ENCODE results near the gene NUP188. TPM values are rescaled to one million over a fixed set of nuclear protein-coding genes. Genes with fewer than 3 reads are reported as not detected.

NUP188 gene
- total and polyA plus RNA-seq, 2 donors (not counting 3 experiments of a cell fraction or from before 2014, with no cell fraction given) = 62.7 to 66.2 TPM

GRCh38 chr9:129010267-129010975 is 62.9 kb downstream of the NUP188 start:
- Histone ChIP-seq H3K36me3 (ENCODE audit: control insufficient read depth in 2 of 2, extremely low read depth in 1 of 2, insufficient read depth in 2 of 2, low read length in 2 of 2) (peaks cover 3 to 35% of the 10 kb centered on the region in 2 experiments), H3K9ac (replicated peaks; ENCODE audit: extremely low read depth, insufficient read depth, low read length) (no peak overlapping the region), H3K27ac (ENCODE audit: insufficient read depth, low read depth, low read length) (no peak overlapping the region), H3K9me3 (replicated peaks; ENCODE audit: control insufficient read depth, insufficient read depth, low read length) (no peaks in the 10 kb centered on the region), H2AFZ (ENCODE audit: low read depth, low read length) (no peak overlapping the region), H3K9me1 (replicated peaks; ENCODE audit: control insufficient read depth, extremely low read depth, insufficient read depth, low read length) (no peaks in the 10 kb centered on the region), H3K79me2 (ENCODE audit: control insufficient read depth, insufficient read depth, low read length) (no peaks in the 10 kb centered on the region), H3K4me2 (ENCODE audit: insufficient read depth, low read length) (no peak overlapping the region), H3K27me3 (ENCODE audit: control insufficient read depth in 2 of 2, insufficient read depth in 2 of 2, low read length in 2 of 2) (no peaks in the 10 kb centered on the region), H3K4me3 (replicated peaks in 1 of 3; ENCODE audit: insufficient read depth in 1 of 3, low read depth in 1 of 3, low read length in 3 of 3) (no peak overlapping the region), H3K4me1 (ENCODE audit: control insufficient read depth, extremely low read depth, insufficient read depth, low read length) (no peaks in the 10 kb centered on the region), H4K20me1 (replicated peaks; ENCODE audit: control insufficient read depth, extremely low read depth, insufficient read depth, low read length) (no peaks in the 10 kb centered on the region)
- ChIA-PET POLR2A (no interaction called here), CTCF (interaction anchor here (0.9 kb wide), 1 partner anchor 9 kb away, joined by 4 read pairs; no protein-coding TSS in a partner anchor)
- dilution Hi-C loops (cut with MboI; ENCODE audit: extremely low pct_ligation_motif_present, low sequenced_read_pairs) = no loop called here
- intact Hi-C loops (cut with micrococcal nuclease) = no loop called here
- DNase-seq (ENCODE audit: low read depth, low spot score) (no peak), FAIRE-seq (no peak)
- TF ChIP-seq JUN (IDR thresholded peaks at IDR 0.05; ENCODE audit: borderline replicate concordance, insufficient read depth, insufficient read length, low read depth) (no peak), MYC (IDR thresholded peaks at IDR 0.05; ENCODE audit: low read depth, low read length) (no peak), POLR2A (IDR thresholded peaks at IDR 0.05; ENCODE audit: low read depth, low read length) (no peak), GATA2 (IDR thresholded peaks at IDR 0.05; ENCODE audit: insufficient read depth, insufficient read length, low read depth, low read length) (no peak), EZH2 (IDR thresholded peaks at IDR 0.05; ENCODE audit: borderline replicate concordance, low read depth, low read length, severe bottlenecking) (no peak), CTCF (IDR thresholded peaks at IDR 0.05; ENCODE audit: extremely low read depth in 1 of 2, insufficient read depth in 1 of 2, low read depth in 1 of 2, low read length in 2 of 2) (no peak), MAX (IDR thresholded peaks at IDR 0.05; ENCODE audit: insufficient read depth, insufficient read length) (no peak), FOS (IDR thresholded peaks at IDR 0.05; ENCODE audit: borderline replicate concordance, insufficient read depth, low read length) (no peak), POLR2AphosphoS5 (IDR thresholded peaks at IDR 0.05; ENCODE audit: insufficient read depth, low read depth, low read length) (no peak)
- BruUV-seq (replicated peaks) = no TSS peak

Measured in endothelial cell of umbilical vein (primary cell).